Subcutaneous abdominal adipose tissue (tissue), 5 donors: ENCODE measurements around the gene SEPTIN8.

ENCODE experiments used
- H3K27ac ChIP-seq: one replicate; pipeline ENCODE4 v1.7.0; 2013; ENCODE audit warnings: low read depth, mild to moderate bottlenecking, inconsistent platforms, low read length, moderate library complexity
- H3K27me3 ChIP-seq, 5 donors: one replicate each; pipeline ENCODE4 v1.7.0; 2013; ENCODE audit warnings: low read length in 5 of 5, inconsistent platforms in 1 of 5; ENCODE audit not compliant: control insufficient read depth in 5 of 5, insufficient read depth in 4 of 5
- H3K36me3 ChIP-seq, 5 donors: one replicate each; pipeline ENCODE4 v1.7.0; 2013; ENCODE audit warnings: low read length in 5 of 5; ENCODE audit not compliant: control insufficient read depth in 5 of 5, insufficient read depth in 5 of 5
- H3K4me1 ChIP-seq, 5 donors: one replicate each; pipeline ENCODE4 v1.7.0; 2013; ENCODE audit warnings: low read length in 5 of 5, mild to moderate bottlenecking in 3 of 5, moderate library complexity in 1 of 5; ENCODE audit not compliant: control insufficient read depth in 5 of 5, insufficient read depth in 5 of 5
- H3K4me3 ChIP-seq, 5 donors: one replicate each; pipeline ENCODE4 v1.7.0; 2013; ENCODE audit warnings: low read length in 5 of 5, low read depth in 1 of 5
- H3K9ac ChIP-seq, 5 donors: one replicate each; pipeline ENCODE4 v1.7.0; 2013; ENCODE audit warnings: low read length in 5 of 5, mild to moderate bottlenecking in 4 of 5, moderate library complexity in 3 of 5
- H3K9me3 ChIP-seq, 5 donors: one replicate each; pipeline ENCODE4 v1.7.0; 2013; ENCODE audit warnings: low read length in 5 of 5; ENCODE audit not compliant: control insufficient read depth in 5 of 5
- donor health status: healthy.
- donor health status: healthy.
- donor health status: healthy.
- donor health status: healthy.
- donor health status: healthy.

The SEPTIN8 gene

GRCh38 chr5:132714456-132715307 lies 62.4 kb downstream of the SEPTIN8 start:
- H3K27ac ChIP-seq: no peak overlapping the region
- H3K4me3 ChIP-seq: no peak overlapping the region
- H3K9ac ChIP-seq: no peak overlapping the region
- H3K27me3 ChIP-seq: no peaks in the 10 kb centered on the region
- H3K36me3 ChIP-seq: peaks cover 0 to 5% (median 0%) of the 10 kb centered on the region in 5 donors
- no peaks in the 10 kb centered on the region for H3K4me1 ChIP-seq
- H3K9me3 ChIP-seq: no peaks in the 10 kb centered on the region

GRCh38 chr5:132708645-132709044 lies 68.4 kb downstream of the SEPTIN8 start:
- no peaks in the 10 kb centered on the region for H3K27me3 ChIP-seq
- H3K27ac ChIP-seq: no peak overlapping the region
- H3K4me3 ChIP-seq: no peak overlapping the region
- no peaks in the 10 kb centered on the region for H3K4me1 ChIP-seq
- H3K9ac ChIP-seq: no peak overlapping the region
- H3K36me3 ChIP-seq: peaks cover 0 to 14% (median 0%) of the 10 kb centered on the region in 5 donors
- no peaks in the 10 kb centered on the region for H3K9me3 ChIP-seq

DNA sequence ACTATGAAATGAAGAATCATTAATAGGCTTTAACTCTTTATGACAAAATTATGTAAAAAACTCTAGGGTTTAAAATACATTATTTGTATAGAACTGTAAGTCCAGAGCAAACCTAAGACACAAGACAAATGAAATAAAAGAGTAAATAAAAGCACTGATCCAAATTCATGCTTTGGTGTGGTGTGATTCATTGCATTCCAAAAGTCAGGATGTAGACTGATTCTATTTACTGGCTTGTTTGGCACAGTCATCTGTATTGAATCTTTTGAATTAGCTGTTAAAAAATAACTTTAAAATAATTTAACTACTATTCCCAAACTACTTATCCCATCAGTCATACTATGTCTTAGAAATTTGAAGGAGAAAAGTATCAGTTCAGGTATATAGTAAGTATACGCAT lies 72.2 kb downstream of the SEPTIN8 start:
- Histone ChIP-seq H3K27me3 (no peaks in the 10 kb centered on the region), H3K27ac (no peak overlapping the region), H3K4me1 (no peaks in the 10 kb centered on the region), H3K9me3 (no peaks in the 10 kb centered on the region), H3K36me3 (peaks cover 8 to 25% (median 12%) of the 10 kb centered on the region in 5 donors), H3K9ac (no peak overlapping the region), H3K4me3 (no peak overlapping the region)
